Kidney (tissue), 14 donors: ENCODE results near the gene LRRTM1. TPM values are rescaled to one million over a fixed set of nuclear protein-coding genes. Genes with fewer than 3 reads are reported as not detected.

Experiments used
- DNase-seq, 5 donors: peaks; one replicate each; pipeline ENCODE4 v3.0.0-alpha.2; 2013 to 2020
- FAIRE-seq: peaks from 2 replicates; lab custom pipeline; 2012; peaks lifted over from hg19 to GRCh38; lab: Jason Lieb, UNC
- H3K27ac ChIP-seq, 2 donors: one replicate each; pipeline ENCODE4 v1.7.0; 2013; ENCODE audit warnings: low read depth in 2 of 2, low read length in 2 of 2, inconsistent platforms in 1 of 2
- H3K27me3 ChIP-seq: one replicate; pipeline ENCODE4 v1.7.1; 2013; ENCODE audit warnings: low read length, inconsistent platforms; ENCODE audit not compliant: control insufficient read depth, insufficient read depth
- H3K36me3 ChIP-seq, 3 donors: one replicate each; pipeline versions ENCODE4 v1.7.0 to v1.7.1; 2013; ENCODE audit warnings: low read length in 3 of 3, control low read depth in 1 of 3, inconsistent platforms in 1 of 3; ENCODE audit not compliant: insufficient read depth in 3 of 3, control insufficient read depth in 2 of 3
- H3K4me1 ChIP-seq, 3 donors: one replicate each; pipeline versions ENCODE4 v1.7.0 to v1.7.1; 2013; ENCODE audit warnings: low read length in 3 of 3, inconsistent platforms in 1 of 3, low read depth in 1 of 3; ENCODE audit not compliant: control insufficient read depth in 2 of 3, insufficient read depth in 2 of 3
- H3K4me3 ChIP-seq, 3 donors: one replicate each; pipeline versions ENCODE4 v1.7.0 to v1.8.1; 2013; ENCODE audit warnings: low read length in 3 of 3, control low read depth in 1 of 3, inconsistent platforms in 1 of 3
- H3K9ac ChIP-seq, 3 donors: one replicate each; pipeline versions ENCODE4 v1.7.0 to v1.7.1; 2013; ENCODE audit warnings: low read length in 3 of 3, control low read depth in 1 of 3, inconsistent platforms in 1 of 3
- H3K9me3 ChIP-seq, 3 donors: one replicate each; pipeline versions ENCODE4 v1.7.0 to v1.7.1; 2013; ENCODE audit warnings: low read length in 3 of 3, control low read depth in 1 of 3, inconsistent platforms in 1 of 3; ENCODE audit not compliant: control insufficient read depth in 2 of 3, insufficient read depth in 1 of 3
- CTCF ChIP-seq: IDR thresholded peaks from 3 replicates; pipeline ENCODE4 v1.5.1; 2012; ENCODE audit warnings: mild to moderate bottlenecking, moderate library complexity, borderline replicate concordance; ENCODE audit not compliant: insufficient read depth; ENCODE audit errors: extremely low read depth
- intact Hi-C: fragments of 100-400 bp; cut with DNase I; formaldehyde crosslinking; loops from one replicate; pipeline ENCODE4 v1.11.1; 2022
- polyA plus RNA-seq: library from polyadenylated mRNA; stranded (reverse); fragments of 350-450 nt; fragmentation: Illumina TruSeq; extraction: RNeasy Lipid Tissue Mini Kit (QIAGEN cat#74804); gene quantifications from one replicate; pipeline ENCODE4 v1.2.3, GENCODE V29; 2014; ENCODE audit warnings: low read depth, low replicate concordance; ENCODE audit not compliant: insufficient read depth
- total RNA-seq: library from RNA; stranded (reverse); fragmentation: NEBNext Ultra II Directional; extraction: Animal tissue kit (Norgen Biotek cat#: 25700); gene quantifications from one replicate; pipeline ENCODE4 v1.2.1, GENCODE V29; 2021
- donor health status: control.
- donor health status: control.
- donor health status: control.
- donor health status: control.
- donor health status: control.
- donor health status: DM: yes; HTN: yes; CAD: no.
- donor health status: Normal renal cell carcinoma (clear cell type).

Gene LRRTM1
- total and polyA plus RNA-seq, 2 donors from 2014 or later, result 0.09 to 1.1 TPM

GRCh38 chr2:80348078-80348477 is 43.5 kb upstream of the LRRTM1 start:
- no peaks in the 10 kb centered on the region for H3K9me3 ChIP-seq
- H3K36me3 ChIP-seq, result no peaks in the 10 kb centered on the region
- no peak for DNase-seq
- TF ChIP-seq CTCF, result no peak
- no peak for FAIRE-seq
- no peak overlapping the region for H3K9ac ChIP-seq
- no peaks in the 10 kb centered on the region for H3K27me3 ChIP-seq
- H3K27ac ChIP-seq, result no peak overlapping the region
- no peaks in the 10 kb centered on the region for H3K4me1 ChIP-seq
- intact Hi-C loops, result no loop called here
- no peak overlapping the region for H3K4me3 ChIP-seq

GRCh38 chr2:80340022-80340421 is 35.5 kb upstream of the LRRTM1 start:
- Histone ChIP-seq H3K9ac (no peak overlapping the region), H3K36me3 (no peaks in the 10 kb centered on the region), H3K4me3 (no peak overlapping the region), H3K9me3 (no peaks in the 10 kb centered on the region), H3K27me3 (no peaks in the 10 kb centered on the region), H3K27ac (no peak overlapping the region), H3K4me1 (no peaks in the 10 kb centered on the region)
- FAIRE-seq, result no peak
- DNase-seq, result no peak
- no peak for TF ChIP-seq CTCF
- intact Hi-C loops, result no loop called here

GRCh38 chr2:80338794-80339193 is 34.2 kb upstream of the LRRTM1 start:
- no peak overlapping the region for H3K27ac ChIP-seq
- no peak overlapping the region for H3K9ac ChIP-seq
- no peaks in the 10 kb centered on the region for H3K9me3 ChIP-seq
- FAIRE-seq (no peak), DNase-seq (no peak)
- H3K4me3 ChIP-seq, result no peak overlapping the region
- H3K36me3 ChIP-seq, result no peaks in the 10 kb centered on the region
- intact Hi-C loops, result no loop called here
- no peaks in the 10 kb centered on the region for H3K27me3 ChIP-seq
- no peaks in the 10 kb centered on the region for H3K4me1 ChIP-seq
- TF ChIP-seq CTCF, result no peak

GRCh38 chr2:80335411-80335810 is 30.9 kb upstream of the LRRTM1 start:
- Histone ChIP-seq H3K27ac (no peak overlapping the region), H3K4me3 (no peak overlapping the region), H3K9ac (no peak overlapping the region), H3K4me1 (no peaks in the 10 kb centered on the region), H3K9me3 (no peaks in the 10 kb centered on the region), H3K27me3 (no peaks in the 10 kb centered on the region), H3K36me3 (no peaks in the 10 kb centered on the region)
- DNase-seq, result no peak
- intact Hi-C loops, result no loop called here
- no peak for TF ChIP-seq CTCF
- FAIRE-seq, result no peak
